K562 (cell line): ENCODE measurements around the gene UBR3. TPM values are rescaled to one million over a fixed set of nuclear protein-coding genes. Genes with fewer than 3 reads are reported as not detected.
A peak's percentile ranks its signal among the peaks of the same experiment; 100 is the strongest.

Source experiments
- BHLHE40 ChIP-seq: IDR thresholded peaks from 2 replicates; pipeline ENCODE4 v1.6.1; 2011; ENCODE audit warnings: low read length, improper control_type of control experiment
- CBFA2T3 ChIP-seq: fragments of 450-650 bp; IDR thresholded peaks from 2 replicates; pipeline ENCODE4 v1.6.1; 2017
- CHAMP1 ChIP-seq: fragments of 450-650 bp; IDR thresholded peaks from 2 replicates; pipeline ENCODE4 v1.6.1; 2016; ENCODE audit warnings: mild to moderate bottlenecking
- CREB3L1 ChIP-seq: fragments of 450-650 bp; IDR thresholded peaks from 2 replicates; pipeline ENCODE4 v1.6.1; 2014; ENCODE audit warnings: low read depth, mild to moderate bottlenecking, moderate library complexity, borderline replicate concordance
- E2F4 ChIP-seq: sonication (generic); formaldehyde crosslinking; IDR thresholded peaks from 2 replicates; pipeline ENCODE4 v1.8.0; 2022; ENCODE audit warnings: mild to moderate bottlenecking, low read depth, missing genetic modification reagents
- GATAD2A ChIP-seq: fragments of 450-650 bp; IDR thresholded peaks from 2 replicates; pipeline ENCODE4 v1.6.1; 2017
- ID3 ChIP-seq, 2 experiments: fragments of 250-450 bp in 1 of 2; fragments of 450-650 bp in 1 of 2; sonication (Bioruptor Pico) in 1 of 2; IDR thresholded peaks; 2 replicates each; pipeline versions ENCODE4 v1.6.1 to v1.8.0; 2016 to 2021; ENCODE audit warnings: mild to moderate bottlenecking in 2 of 2, moderate library complexity in 2 of 2, missing compliant biosample characterization in 1 of 2, missing genetic modification characterization in 1 of 2
- IRF9 ChIP-seq: fragments of 450-650 bp; IDR thresholded peaks from 2 replicates; pipeline ENCODE4 v1.6.1; 2016; ENCODE audit warnings: missing biosample characterization, missing genetic modification characterization
- KHSRP ChIP-seq: fragments of 450-650 bp; IDR thresholded peaks from 2 replicates; pipeline ENCODE4 v1.6.1; 2017
- L3MBTL2 ChIP-seq: fragments of 450-650 bp; IDR thresholded peaks from 2 replicates; pipeline ENCODE4 v1.6.1; 2016; ENCODE audit warnings: mild to moderate bottlenecking, moderate library complexity
- MCM7 ChIP-seq, 2 experiments: fragments of 450-650 bp; IDR thresholded peaks; 2 replicates each; pipeline ENCODE4 v1.6.1; 2016 to 2018
- MECOM ChIP-seq: fragments of 250-450 bp; sonication (Bioruptor Pico); IDR thresholded peaks from 2 replicates; pipeline ENCODE4 v1.8.0; 2022; ENCODE audit warnings: inconsistent platforms
- PHB2 ChIP-seq: fragments of 450-650 bp; IDR thresholded peaks from 2 replicates; pipeline ENCODE4 v1.6.1; 2017; ENCODE audit warnings: low read depth
- PYGO2 ChIP-seq: fragments of 450-650 bp; IDR thresholded peaks from 2 replicates; pipeline ENCODE4 v1.6.1; 2016; ENCODE audit warnings: mild to moderate bottlenecking, missing genetic modification characterization, moderate library complexity, missing compliant biosample characterization
- SMARCA5 ChIP-seq: fragments of 450-650 bp; IDR thresholded peaks from 2 replicates; pipeline ENCODE4 v1.6.1; 2016
- SNAPC5 ChIP-seq: fragments of 250-450 bp; sonication (Bioruptor Pico); IDR thresholded peaks from 2 replicates; pipeline ENCODE4 v1.8.0; 2021; ENCODE audit warnings: moderate library complexity, mild to moderate bottlenecking, inconsistent platforms
- THAP7 ChIP-seq: fragments of 250-450 bp; sonication (Bioruptor Pico); IDR thresholded peaks from 2 replicates; pipeline ENCODE4 v1.5.0; 2021
- TOE1 ChIP-seq, 2 experiments: fragments of 450-650 bp in 1 of 2; sonication (generic) in 1 of 2; formaldehyde crosslinking in 1 of 2; IDR thresholded peaks; 2 replicates each; pipeline versions ENCODE4 v1.7.1 to v1.8.0; 2016 to 2022; ENCODE audit warnings: borderline replicate concordance in 2 of 2, mild to moderate bottlenecking in 2 of 2, antibody characterized with exemption in 1 of 2, inconsistent platforms in 1 of 2, low read depth in 1 of 2, missing genetic modification reagents in 1 of 2, moderate library complexity in 1 of 2
- ZFPM2 ChIP-seq: fragments of 250-450 bp; sonication (Bioruptor Pico); IDR thresholded peaks from 2 replicates; pipeline ENCODE4 v1.5.1; 2022; ENCODE audit warnings: mild to moderate bottlenecking
- ZNF644 ChIP-seq: fragments of 200-800 bp; sonication (Bioruptor generic); IDR thresholded peaks from 2 replicates; pipeline ENCODE4 v1.6.1; 2016; ENCODE audit warnings: low read depth, missing genetic modification characterization, missing compliant biosample characterization
- ZNF830 ChIP-seq: fragments of 250-450 bp; sonication (Bioruptor Pico); IDR thresholded peaks from 2 replicates; pipeline ENCODE4 v1.5.0; 2021; ENCODE audit warnings: mild to moderate bottlenecking
- polyA plus RNA-seq, 8 experiments: library from polyadenylated mRNA; depleted of rRNA in 4 of 8; stranded (reverse) in 5 of 8; unstranded in 3 of 8; fragments of >200 nt; fragmentation: Nextera tagmentation in 2 of 8; fragmentation: Illumina TruSeq in 1 of 8; extraction: Ambion mirVana in 2 of 8; extraction: Trizol in 1 of 8; gene quantifications; 2 replicates each; pipeline versions ENCODE4 v1.2.1 to v1.2.3, GENCODE V29; 2011 to 2014; ENCODE audit warnings: inconsistent platforms in 1 of 8, missing spikeins in 1 of 8
- total RNA-seq, 7 experiments: library from RNA; depleted of rRNA in 6 of 7; stranded (reverse); fragments of >200 nt in 6 of 7; fragmentation: Illumina TruSeq in 2 of 7; extraction: Trizol in 2 of 7; gene quantifications; 2 replicates each; pipeline versions ENCODE4 v1.2.1 to v1.2.3, GENCODE V29; 2011 to 2021; ENCODE audit warnings: low replicate concordance in 1 of 7

Gene UBR3
- total and polyA plus RNA-seq, 9 of the 15 experiments (the other 6 are each of a cell fraction or from before 2014, with no cell fraction given): 14.4 to 63.5 (median 40.4) TPM

GRCh38 chr2:169839954-169840746 lies 12.9 kb downstream of the UBR3 start (continued):
- peak; percentile 40; the same call in 1 of the 2 replicates for TF ChIP-seq CHAMP1
- TF ChIP-seq MECOM (CRISPR knock-in tag): no peak
- no peak for TF ChIP-seq THAP7 (CRISPR knock-in tag)
- TF ChIP-seq PYGO2: no peak
- no peak for TF ChIP-seq ZNF644 (tag)
- TF ChIP-seq ID3 (CRISPR knock-in tag; IDR thresholded peaks at IDR 0.05): no peak
- TF ChIP-seq ID3 (tag; IDR thresholded peaks at IDR 0.05): no peak
- no peak for TF ChIP-seq KHSRP
- peak; percentile 31; the same call in 1 of the 2 replicates for TF ChIP-seq BHLHE40
- TF ChIP-seq IRF9 (tag): no peak
- TF ChIP-seq PHB2: no peak
- peak; percentile 77; the same call in 1 of the 2 replicates for TF ChIP-seq GATAD2A
- peak; percentile 21; the same call in 1 of the 2 replicates for TF ChIP-seq CREB3L1
- TF ChIP-seq ZNF830 (CRISPR knock-in tag): no peak
- TF ChIP-seq CBFA2T3: peak; percentile 81
- no peak for TF ChIP-seq ZFPM2 (CRISPR knock-in tag)
- peak; percentile 58; the same call in 1 of the 2 replicates for TF ChIP-seq TOE1 (IDR thresholded peaks at IDR 0.05; ENCODE audit: borderline replicate concordance)
- TF ChIP-seq TOE1 (CRISPR knock-in tag; IDR thresholded peaks at IDR 0.05; ENCODE audit: borderline replicate concordance, low read depth): 0 out of 2 replicates have a peak, but pooled peaks have one; percentile 17
- TF ChIP-seq MCM7 (IDR thresholded peaks at IDR 0.05): no peak
- TF ChIP-seq SNAPC5 (CRISPR knock-in tag): no peak
- TF ChIP-seq SMARCA5: no peak; the same call in 1 of the 2 replicates
- no peak for TF ChIP-seq E2F4
- peak; percentile 82 for TF ChIP-seq L3MBTL2
